NB4 (cell line): ENCODE results near the gene PKNOX2.

ENCODE experiments used
- MYC ChIP-seq: IDR thresholded peaks from 2 replicates; pipeline ENCODE4 v1.6.1; 2011; ENCODE audit warnings: low read depth, low read length
- POLR2A ChIP-seq: IDR thresholded peaks from 2 replicates; pipeline ENCODE4 v1.6.1; 2011; ENCODE audit warnings: mild to moderate bottlenecking; ENCODE audit not compliant: insufficient read length; ENCODE audit errors: extremely low read depth
- TF ChIP-seq, protein P1 (sequence below): IDR thresholded peaks from one replicate; pipeline ENCODE4 v1.5.1; 2012; ENCODE audit warnings: low read depth, low read length
- TF ChIP-seq, protein P2 (sequence below): IDR thresholded peaks from 2 replicates; pipeline ENCODE4 v1.6.1; 2011; ENCODE audit warnings: low read depth, low read length

DNA sequence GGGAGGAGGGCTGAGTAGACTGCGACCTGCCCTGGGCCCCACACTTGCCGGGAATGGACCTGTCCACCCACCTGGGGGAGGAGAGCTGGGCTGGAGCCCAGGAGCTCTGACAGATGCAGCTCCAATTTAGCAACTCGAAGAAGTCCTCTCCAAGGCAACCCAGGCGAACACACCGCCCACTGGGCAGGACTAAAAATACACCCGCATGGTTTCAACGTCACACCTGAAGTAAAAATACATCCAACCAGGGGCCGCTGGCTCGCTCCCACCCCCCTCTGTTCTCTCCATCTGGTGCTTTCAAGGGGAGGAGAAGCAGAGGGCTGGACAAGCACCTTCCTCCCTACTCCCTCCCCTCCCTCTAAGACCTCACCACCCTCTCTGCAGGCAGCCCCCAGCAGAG, 211.6 kb downstream of the PKNOX2 start:
- TF ChIP-seq, protein P1, sequence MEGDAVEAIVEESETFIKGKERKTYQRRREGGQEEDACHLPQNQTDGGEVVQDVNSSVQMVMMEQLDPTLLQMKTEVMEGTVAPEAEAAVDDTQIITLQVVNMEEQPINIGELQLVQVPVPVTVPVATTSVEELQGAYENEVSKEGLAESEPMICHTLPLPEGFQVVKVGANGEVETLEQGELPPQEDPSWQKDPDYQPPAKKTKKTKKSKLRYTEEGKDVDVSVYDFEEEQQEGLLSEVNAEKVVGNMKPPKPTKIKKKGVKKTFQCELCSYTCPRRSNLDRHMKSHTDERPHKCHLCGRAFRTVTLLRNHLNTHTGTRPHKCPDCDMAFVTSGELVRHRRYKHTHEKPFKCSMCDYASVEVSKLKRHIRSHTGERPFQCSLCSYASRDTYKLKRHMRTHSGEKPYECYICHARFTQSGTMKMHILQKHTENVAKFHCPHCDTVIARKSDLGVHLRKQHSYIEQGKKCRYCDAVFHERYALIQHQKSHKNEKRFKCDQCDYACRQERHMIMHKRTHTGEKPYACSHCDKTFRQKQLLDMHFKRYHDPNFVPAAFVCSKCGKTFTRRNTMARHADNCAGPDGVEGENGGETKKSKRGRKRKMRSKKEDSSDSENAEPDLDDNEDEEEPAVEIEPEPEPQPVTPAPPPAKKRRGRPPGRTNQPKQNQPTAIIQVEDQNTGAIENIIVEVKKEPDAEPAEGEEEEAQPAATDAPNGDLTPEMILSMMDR, result no peak
- TF ChIP-seq POLR2A (no peak), MYC (no peak)
- TF ChIP-seq, protein P2, sequence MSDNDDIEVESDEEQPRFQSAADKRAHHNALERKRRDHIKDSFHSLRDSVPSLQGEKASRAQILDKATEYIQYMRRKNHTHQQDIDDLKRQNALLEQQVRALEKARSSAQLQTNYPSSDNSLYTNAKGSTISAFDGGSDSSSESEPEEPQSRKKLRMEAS, result no peak
